Activated B cell treated with CpG ODN at 0.5 μM for 24 hours (primary cell): ENCODE data around the gene MANF. TPM values are rescaled to one million over a fixed set of nuclear protein-coding genes. Genes with fewer than 3 reads are reported as not detected.

Source experiments
- ATAC-seq: fragments of 200-7000 bp; cut with Tn5 transposase; one replicate; pipeline ENCODE4 v1.10.0; 2021; ENCODE audit warnings: low read depth, mild to moderate bottlenecking, moderate library complexity
- CTCF ChIA-PET: fragments of 350-600 bp; sonication (Branson Sonifier 250); formaldehyde crosslinking; loops from one replicate; lab custom pipeline; 2021; ENCODE audit warnings: antibody characterized with exemption; lab: Charles Lee
- POLR2A ChIA-PET: fragments of 350-600 bp; sonication (Branson Sonifier 250); formaldehyde crosslinking; loops from one replicate; lab custom pipeline; 2021; ENCODE audit warnings: antibody characterized with exemption; lab: Charles Lee
- DNase-seq: peaks from one replicate; pipeline ENCODE4 v3.0.0; 2022
- H3K27ac Mint-ChIP-seq: one replicate; pipeline ENCODE4 v1.8.0; 2020; ENCODE audit warnings: mixed read lengths
- H3K27me3 Mint-ChIP-seq: one replicate; pipeline ENCODE4 v1.8.0; 2021; ENCODE audit warnings: mixed read lengths
- H3K36me3 Mint-ChIP-seq: one replicate; pipeline ENCODE4 v1.8.0; 2021; ENCODE audit warnings: low read depth, mixed read lengths
- H3K4me1 Mint-ChIP-seq: one replicate; pipeline ENCODE4 v1.8.0; 2021; ENCODE audit warnings: mixed read lengths
- H3K4me3 Mint-ChIP-seq: one replicate; pipeline ENCODE4 v1.8.0; 2020; ENCODE audit warnings: mild to moderate bottlenecking, mixed read lengths
- H3K9me3 Mint-ChIP-seq: one replicate; pipeline ENCODE4 v1.8.0; 2020; ENCODE audit warnings: mixed read lengths
- intact Hi-C: fragments of 100-400 bp; cut with micrococcal nuclease; formaldehyde crosslinking; loops from one replicate; pipeline ENCODE4 v1.15.1; 2024
- total RNA-seq: library from RNA; stranded (reverse); gene quantifications from 2 replicates; pipeline ENCODE4 v1.2.3, GENCODE V29; 2022
- TF ChIP-seq, protein P1 (sequence below): fragments of 200-600 bp; IDR thresholded peaks from one replicate; pipeline ENCODE4 v1.8.0; 2022; ENCODE audit warnings: antibody characterized with exemption, mild to moderate bottlenecking

Gene MANF
- total RNA-seq, 1 donor from 2014 or later, result 64.2 TPM

GRCh38 chr3:51396401-51396800 is 11.3 kb downstream of the MANF start:
- H3K36me3 Mint-ChIP-seq, result peaks cover 74% of the 10 kb centered on the region
- H3K27me3 Mint-ChIP-seq, result no peaks in the 10 kb centered on the region
- ATAC-seq, result no peak
- no peak overlapping the region for H3K4me3 Mint-ChIP-seq
- H3K27ac Mint-ChIP-seq, result peak overlapping the region; percentile 11
- peaks cover 34% of the 10 kb centered on the region for H3K4me1 Mint-ChIP-seq
- DNase-seq, result no peak
- TF ChIP-seq, protein P1, sequence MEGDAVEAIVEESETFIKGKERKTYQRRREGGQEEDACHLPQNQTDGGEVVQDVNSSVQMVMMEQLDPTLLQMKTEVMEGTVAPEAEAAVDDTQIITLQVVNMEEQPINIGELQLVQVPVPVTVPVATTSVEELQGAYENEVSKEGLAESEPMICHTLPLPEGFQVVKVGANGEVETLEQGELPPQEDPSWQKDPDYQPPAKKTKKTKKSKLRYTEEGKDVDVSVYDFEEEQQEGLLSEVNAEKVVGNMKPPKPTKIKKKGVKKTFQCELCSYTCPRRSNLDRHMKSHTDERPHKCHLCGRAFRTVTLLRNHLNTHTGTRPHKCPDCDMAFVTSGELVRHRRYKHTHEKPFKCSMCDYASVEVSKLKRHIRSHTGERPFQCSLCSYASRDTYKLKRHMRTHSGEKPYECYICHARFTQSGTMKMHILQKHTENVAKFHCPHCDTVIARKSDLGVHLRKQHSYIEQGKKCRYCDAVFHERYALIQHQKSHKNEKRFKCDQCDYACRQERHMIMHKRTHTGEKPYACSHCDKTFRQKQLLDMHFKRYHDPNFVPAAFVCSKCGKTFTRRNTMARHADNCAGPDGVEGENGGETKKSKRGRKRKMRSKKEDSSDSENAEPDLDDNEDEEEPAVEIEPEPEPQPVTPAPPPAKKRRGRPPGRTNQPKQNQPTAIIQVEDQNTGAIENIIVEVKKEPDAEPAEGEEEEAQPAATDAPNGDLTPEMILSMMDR, result no peak
- CTCF ChIA-PET, result no interaction called here
- H3K9me3 Mint-ChIP-seq, result no peaks in the 10 kb centered on the region
- intact Hi-C loops, result no loop called here
- POLR2A ChIA-PET, result no interaction called here

DNA sequence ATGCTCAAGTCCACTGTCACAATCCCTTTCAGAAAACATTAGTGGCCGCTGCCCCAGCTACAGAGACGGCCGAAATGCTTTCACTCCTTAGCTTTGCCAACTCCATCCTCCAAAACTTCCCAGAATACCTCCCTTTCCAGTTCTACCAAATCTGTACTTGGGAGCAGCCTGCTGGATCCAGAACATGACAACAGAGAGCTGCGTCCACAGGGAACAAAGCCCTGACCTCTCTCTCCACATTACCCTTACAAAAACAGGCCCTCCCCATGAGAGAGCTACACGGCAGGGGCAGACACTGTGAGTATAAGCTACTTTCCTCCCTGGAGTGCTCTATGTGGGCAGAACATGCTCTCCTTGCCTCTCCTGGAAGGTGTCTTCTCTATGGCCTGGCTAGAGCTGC is 12.3 kb downstream of the MANF start:
- CTCF ChIA-PET, result no interaction called here

DNA sequence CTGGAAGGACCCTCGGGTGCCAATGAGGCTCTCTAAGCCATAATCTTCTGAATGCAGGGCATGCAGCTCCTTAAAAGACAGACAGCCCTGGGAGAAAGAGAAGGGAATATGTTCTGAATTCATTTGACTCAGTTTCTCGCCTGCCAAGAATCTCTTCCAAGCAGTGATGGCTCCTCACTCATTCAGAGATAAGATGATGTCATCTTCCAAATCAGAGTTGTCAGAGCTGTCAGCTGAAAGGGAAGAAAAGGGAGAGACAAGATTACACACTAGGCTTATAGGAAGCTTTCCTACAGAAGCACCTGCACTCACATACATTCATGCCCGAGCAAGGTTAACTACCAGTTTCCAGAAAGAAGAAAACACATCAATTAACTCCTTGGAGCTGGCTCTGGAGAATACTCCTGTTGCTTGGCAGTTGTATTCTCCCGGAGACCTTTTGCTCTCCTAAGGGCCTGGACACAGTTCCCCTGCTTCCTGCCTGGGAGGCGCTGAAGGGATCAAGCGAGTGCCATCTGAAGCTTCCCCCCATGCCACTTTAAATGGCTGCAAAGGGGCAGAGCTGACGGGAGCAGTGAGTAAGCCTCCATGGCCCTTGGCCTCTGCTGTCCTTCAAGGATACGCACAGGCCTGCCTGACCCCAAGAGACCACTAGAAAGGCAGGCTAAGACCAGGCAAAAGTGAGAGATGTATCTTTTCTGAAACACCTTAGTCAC is 13.7 kb downstream of the MANF start:
- CTCF ChIA-PET, result no interaction called here
- H3K9me3 Mint-ChIP-seq, result no peaks in the 10 kb centered on the region
- DNase-seq (no peak), ATAC-seq (no peak)
- POLR2A ChIA-PET, result no interaction called here
- peaks cover 20% of the 10 kb centered on the region for H3K4me1 Mint-ChIP-seq
- no peaks in the 10 kb centered on the region for H3K27me3 Mint-ChIP-seq
- TF ChIP-seq, protein P1, result no peak
- peaks cover 79% of the 10 kb centered on the region for H3K36me3 Mint-ChIP-seq
- no peak overlapping the region for H3K4me3 Mint-ChIP-seq
- H3K27ac Mint-ChIP-seq, result no peak overlapping the region
- intact Hi-C loops, result no loop called here

More for the DNA sequence above, 12.3 kb downstream of the MANF start:
- no peak for DNase-seq
- Mint-ChIP-seq H3K36me3 (peaks cover 81% of the 10 kb centered on the region), H3K4me1 (peaks cover 30% of the 10 kb centered on the region), H3K9me3 (no peaks in the 10 kb centered on the region), H3K4me3 (no peak overlapping the region), H3K27ac (no peak overlapping the region), H3K27me3 (no peaks in the 10 kb centered on the region)
- intact Hi-C loops, result no loop called here
- no peak for ATAC-seq
- TF ChIP-seq, protein P1, result no peak
- POLR2A ChIA-PET, result no interaction called here

DNA sequence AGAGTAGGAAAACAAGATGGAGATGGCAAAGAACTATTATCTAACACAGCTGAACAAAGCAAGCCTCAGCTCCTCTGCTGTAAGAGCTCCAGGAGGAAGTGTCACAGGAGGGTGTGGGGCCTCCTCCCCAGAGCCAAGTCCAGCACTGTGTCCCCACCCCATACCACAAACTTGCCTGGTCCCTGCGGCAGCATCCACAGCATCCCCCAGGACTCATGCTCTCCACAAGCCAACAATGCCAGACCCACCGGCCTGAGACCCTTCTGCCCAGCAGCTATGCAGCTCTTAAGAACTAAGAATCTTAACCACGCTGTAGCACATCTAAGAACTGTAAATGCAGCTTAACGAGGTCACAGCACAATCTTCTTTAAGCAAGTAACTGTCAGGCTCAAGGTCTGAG is 15.1 kb downstream of the MANF start:
- no peak for DNase-seq
- Mint-ChIP-seq H3K36me3 (peaks cover 73% of the 10 kb centered on the region), H3K4me1 (peaks cover 9% of the 10 kb centered on the region), H3K9me3 (no peaks in the 10 kb centered on the region), H3K27me3 (no peaks in the 10 kb centered on the region), H3K27ac (no peak overlapping the region), H3K4me3 (no peak overlapping the region)
- no peak for ATAC-seq
- ChIA-PET POLR2A (no interaction called here), CTCF (no interaction called here)
- intact Hi-C loops, result no loop called here
- TF ChIP-seq, protein P1, result no peak

DNA sequence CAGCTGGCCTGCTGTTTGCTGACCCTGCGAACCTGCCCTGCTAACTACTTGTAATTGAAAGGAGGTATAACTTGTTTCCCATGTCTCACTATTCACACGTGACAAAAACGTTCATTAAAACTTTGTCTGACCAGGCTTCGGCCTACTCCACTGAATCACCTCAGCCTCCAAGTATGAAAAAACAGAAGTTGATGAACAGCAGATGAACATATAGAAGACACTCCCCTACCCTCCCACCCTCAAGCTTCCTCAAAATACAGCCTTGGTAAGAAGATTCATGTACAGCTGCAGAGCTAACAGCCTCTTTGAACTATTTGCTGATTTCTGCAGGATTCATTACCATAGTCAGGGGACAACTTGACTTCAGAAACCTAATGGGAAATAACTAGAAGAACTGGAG is 16.6 kb downstream of the MANF start:
- Mint-ChIP-seq H3K27me3 (no peaks in the 10 kb centered on the region), H3K27ac (no peak overlapping the region), H3K4me3 (no peak overlapping the region), H3K9me3 (no peaks in the 10 kb centered on the region), H3K4me1 (peaks cover 2% of the 10 kb centered on the region), H3K36me3 (peaks cover 76% of the 10 kb centered on the region)
- ATAC-seq, result no peak
- TF ChIP-seq, protein P1, result no peak
- intact Hi-C loops, result no loop called here
- DNase-seq, result no peak
- ChIA-PET CTCF (interaction anchor here (1.0 to 1.2 kb wide), 3 partner anchors 10 to 33 kb away, joined by 3 read pairs; no protein-coding TSS in a partner anchor), POLR2A (no interaction called here)
